KOPT-K1 (cell line): ENCODE measurements around the gene HEPACAM.
A peak's percentile ranks its signal among the peaks of the same experiment; 100 is the strongest.

ENCODE experiments used
- H3K27ac ChIP-seq: fragments of 200-600 bp; sonication (generic); 2 replicates; pipeline ENCODE4 v1.5.1; 2016; ENCODE audit warnings: antibody characterized with exemption, mild to moderate bottlenecking, low read depth, low read length; ENCODE audit not compliant: poor library complexity, severe bottlenecking
- H3K36me3 ChIP-seq: fragments of 200-600 bp; sonication (generic); 2 replicates; pipeline ENCODE4 v1.5.1; 2017; ENCODE audit warnings: antibody characterized with exemption, mild to moderate bottlenecking, low read length, moderate library complexity; ENCODE audit not compliant: insufficient read depth
- H3K9me3 ChIP-seq: fragments of 200-600 bp; sonication (generic); 2 replicates; pipeline ENCODE4 v1.5.1; 2017; ENCODE audit warnings: antibody characterized with exemption, low read length, mild to moderate bottlenecking; ENCODE audit not compliant: insufficient read depth, poor library complexity, severe bottlenecking

HEPACAM gene

DNA sequence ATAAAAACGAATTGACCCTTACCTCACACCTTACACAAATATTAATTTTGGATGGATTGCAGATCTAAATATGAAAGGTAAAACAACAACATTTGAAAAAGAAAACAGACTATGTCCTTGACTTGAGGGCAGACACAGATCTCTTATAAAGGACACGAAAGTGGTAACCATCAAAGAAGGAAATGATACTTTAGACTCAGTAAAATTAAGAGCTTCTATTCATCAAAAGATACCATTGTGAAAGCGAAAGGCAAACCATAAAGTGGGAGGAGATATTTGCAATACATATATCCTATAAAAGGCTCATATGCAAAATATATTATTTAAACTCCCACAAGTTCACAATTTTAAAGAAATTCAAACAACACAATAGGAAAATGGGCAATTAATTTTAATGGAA is 5.0 kb downstream of the HEPACAM start:
- H3K9me3 ChIP-seq = no peaks in the 10 kb centered on the region
- H3K36me3 ChIP-seq = no peaks in the 10 kb centered on the region
- no peak overlapping the region for H3K27ac ChIP-seq

DNA sequence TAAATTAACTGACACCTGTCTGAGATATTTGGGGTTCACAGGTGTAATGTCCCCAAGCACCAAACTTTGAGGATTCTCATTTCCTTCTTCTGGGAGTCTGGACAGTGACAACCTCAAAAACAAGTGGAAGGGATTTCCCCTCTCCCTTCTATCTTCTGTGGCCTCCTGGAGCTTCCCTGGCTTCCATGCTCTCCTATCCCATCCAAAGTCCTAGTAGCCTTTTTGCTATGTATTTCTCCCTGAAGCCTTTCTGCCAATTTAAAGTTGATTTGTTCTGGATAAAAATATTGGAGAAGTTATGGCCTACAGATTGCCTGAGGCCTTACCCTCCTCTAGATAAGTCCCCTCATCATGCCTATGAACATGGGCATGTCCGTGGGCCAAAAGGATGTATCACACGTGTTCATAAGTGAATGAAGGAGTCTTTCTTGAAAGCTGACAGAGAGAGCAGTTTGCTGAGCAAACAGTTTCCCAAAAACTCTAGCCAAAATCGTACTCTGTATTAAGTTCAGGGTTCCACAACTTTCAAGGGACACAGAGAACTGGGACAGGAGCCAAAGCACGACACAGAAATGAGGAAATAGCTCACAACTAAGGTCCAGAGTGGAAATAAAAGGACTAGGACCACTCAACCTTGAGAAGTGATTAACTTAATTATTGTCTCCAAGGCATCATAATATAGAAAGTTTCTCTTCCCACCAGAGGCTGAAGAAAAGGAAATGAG is 6.7 kb downstream of the HEPACAM start:
- no peaks in the 10 kb centered on the region for H3K9me3 ChIP-seq
- H3K27ac ChIP-seq = no peak overlapping the region

DNA sequence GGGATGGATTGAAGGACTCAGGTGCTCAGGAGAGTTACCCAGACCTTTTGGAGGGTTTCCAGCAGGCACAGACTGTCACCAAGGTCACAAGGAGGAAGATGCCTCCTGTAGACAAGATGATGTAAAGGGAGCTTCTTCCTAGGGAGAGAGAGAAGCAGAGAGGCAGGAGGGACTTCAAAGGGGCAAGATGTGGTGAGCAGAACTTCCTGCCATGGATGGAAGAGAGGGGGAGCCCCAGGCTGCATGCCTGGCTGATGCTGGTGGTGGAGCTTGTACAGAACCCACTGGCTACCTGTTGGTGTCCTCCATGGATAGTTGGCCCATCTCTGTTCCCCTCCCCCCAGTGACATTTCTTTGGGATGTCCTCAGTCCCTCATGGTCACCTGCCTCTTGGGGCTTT is 12.6 kb downstream of the HEPACAM start:
- no peaks in the 10 kb centered on the region for H3K36me3 ChIP-seq
- peak overlapping the region; percentile 72 for H3K27ac ChIP-seq
- no peaks in the 10 kb centered on the region for H3K9me3 ChIP-seq

More for the DNA sequence above, 6.7 kb downstream of the HEPACAM start:
- H3K36me3 ChIP-seq = no peaks in the 10 kb centered on the region

DNA sequence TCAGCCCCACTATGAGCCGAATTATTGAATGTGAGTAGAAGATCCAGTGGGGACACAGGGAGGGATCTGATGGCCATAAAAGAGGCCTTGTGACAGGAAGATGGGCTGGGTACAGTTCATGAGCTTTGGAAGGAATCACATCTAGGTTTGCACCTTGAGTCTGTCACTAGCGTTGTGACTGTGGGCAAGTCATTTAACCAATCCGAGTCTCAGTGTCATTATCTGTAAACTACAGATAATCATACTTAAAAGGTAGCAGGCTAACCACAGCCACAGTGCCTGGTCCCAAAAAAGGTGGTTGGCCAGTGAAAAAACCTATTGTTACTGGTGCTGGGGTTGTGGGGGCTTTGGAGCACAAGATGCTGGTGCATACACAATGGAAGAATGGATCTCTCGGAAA is 13.0 kb downstream of the HEPACAM start:
- Histone ChIP-seq H3K9me3 (no peaks in the 10 kb centered on the region), H3K36me3 (no peaks in the 10 kb centered on the region), H3K27ac (peak overlapping the region; percentile 72)

DNA sequence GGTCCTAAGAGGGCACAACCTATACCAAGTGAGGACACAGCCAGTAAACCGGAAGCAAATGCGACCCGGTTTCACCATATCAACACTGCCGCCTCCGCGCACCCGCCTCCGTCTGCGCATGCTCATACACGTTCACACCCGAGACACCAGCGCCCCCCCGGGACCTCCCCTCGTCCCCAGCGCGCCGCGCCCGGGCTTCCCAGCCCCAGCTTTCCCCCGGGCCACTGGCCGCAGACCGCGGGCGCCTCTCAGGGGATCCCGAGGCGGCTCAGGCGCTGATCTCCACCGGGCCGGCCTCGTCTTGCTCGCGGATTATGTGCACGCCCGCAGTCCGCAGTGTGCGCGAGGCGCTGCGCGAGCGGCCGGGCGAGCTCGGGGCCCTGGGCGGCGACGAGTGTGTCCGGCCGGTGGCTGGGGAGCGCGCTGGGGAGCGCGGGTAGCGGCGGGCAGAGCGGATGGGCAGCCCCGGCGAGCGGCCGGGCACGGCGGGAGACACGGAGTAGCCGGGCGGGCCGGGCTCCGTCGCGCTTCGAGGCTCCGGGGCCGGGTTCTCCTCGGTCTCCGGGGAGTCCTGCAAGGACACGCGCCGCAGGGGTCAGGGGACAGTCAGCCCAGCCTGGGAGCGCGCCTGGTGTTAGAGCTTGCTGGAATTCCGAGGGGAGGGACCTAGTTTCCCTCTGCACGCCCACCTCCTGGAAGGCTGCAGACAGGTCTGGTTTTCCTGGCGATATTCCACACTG is 14.8 kb downstream of the HEPACAM start:
- peak overlapping the region; percentile 72 for H3K27ac ChIP-seq
- H3K36me3 ChIP-seq = no peaks in the 10 kb centered on the region
- no peaks in the 10 kb centered on the region for H3K9me3 ChIP-seq

DNA sequence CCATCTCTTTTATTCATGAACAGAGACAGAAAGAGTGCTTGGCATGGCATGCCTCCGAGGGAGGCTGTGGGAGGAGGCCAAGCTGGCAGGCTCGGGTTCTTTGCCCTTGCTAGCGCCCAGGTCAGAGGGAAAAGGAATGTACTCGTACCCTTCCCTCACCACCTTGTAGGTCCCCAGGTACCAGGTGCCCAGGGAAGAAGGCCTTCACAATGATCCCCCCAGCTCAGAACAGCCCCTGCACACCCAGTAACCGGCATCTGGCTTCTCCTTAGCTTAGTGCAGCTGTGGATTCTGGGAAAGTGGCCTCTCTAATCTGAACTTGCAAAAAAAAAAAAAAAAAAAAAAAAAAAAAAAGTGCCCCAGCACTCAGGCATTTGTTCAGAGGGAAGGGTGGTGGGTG is 15.5 kb downstream of the HEPACAM start:
- Histone ChIP-seq H3K36me3 (no peaks in the 10 kb centered on the region), H3K9me3 (no peaks in the 10 kb centered on the region), H3K27ac (no peak overlapping the region)

DNA sequence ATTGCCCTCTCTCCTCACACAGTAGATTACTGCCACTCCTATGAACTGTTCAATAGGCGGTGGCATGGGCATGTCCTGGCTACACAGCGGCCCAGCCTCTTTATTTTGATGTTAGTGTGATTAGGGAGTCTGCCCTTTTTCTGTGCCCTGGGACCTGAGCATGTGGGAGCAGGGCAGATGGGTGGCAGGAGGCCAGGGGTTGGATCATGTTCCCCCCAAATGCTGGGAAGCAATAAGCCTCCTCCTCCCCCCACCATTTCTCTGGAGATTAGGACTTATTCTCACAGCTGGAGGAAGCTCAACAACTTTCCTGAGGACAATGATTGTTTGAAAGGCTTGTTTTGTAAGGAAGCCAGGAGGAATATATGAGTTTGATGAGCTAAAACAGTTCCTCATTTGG is 15.9 kb downstream of the HEPACAM start:
- no peaks in the 10 kb centered on the region for H3K9me3 ChIP-seq
- no peaks in the 10 kb centered on the region for H3K36me3 ChIP-seq
- H3K27ac ChIP-seq = no peak overlapping the region

DNA sequence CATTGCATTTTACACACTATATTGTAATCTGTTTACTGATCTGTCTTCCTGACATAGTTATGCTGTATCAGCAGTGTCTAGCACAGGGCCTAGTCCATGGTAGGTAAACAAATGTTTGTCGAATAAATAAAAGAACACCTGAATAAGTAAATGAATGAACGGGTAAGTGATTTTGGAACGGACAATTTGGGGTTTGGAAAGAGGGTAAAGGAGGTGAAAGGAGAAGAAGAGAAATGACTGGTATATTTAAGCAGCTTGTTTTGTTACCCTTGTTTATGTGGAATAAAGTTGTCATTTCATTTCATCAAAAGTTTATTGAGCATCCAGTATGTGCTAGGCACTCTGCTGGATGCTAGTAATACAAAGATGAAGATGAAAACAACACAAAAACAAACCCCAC is 16.9 kb downstream of the HEPACAM start, which contains the start of gene HEPN1:
Gene HEPN1 (plus strand): TSS at position 301 of the 400 bp plus-strand sequence.
- Histone ChIP-seq H3K36me3 (no peaks in the 10 kb centered on the region), H3K9me3 (no peaks in the 10 kb centered on the region), H3K27ac (no peak within 1 kb of the TSS)

DNA sequence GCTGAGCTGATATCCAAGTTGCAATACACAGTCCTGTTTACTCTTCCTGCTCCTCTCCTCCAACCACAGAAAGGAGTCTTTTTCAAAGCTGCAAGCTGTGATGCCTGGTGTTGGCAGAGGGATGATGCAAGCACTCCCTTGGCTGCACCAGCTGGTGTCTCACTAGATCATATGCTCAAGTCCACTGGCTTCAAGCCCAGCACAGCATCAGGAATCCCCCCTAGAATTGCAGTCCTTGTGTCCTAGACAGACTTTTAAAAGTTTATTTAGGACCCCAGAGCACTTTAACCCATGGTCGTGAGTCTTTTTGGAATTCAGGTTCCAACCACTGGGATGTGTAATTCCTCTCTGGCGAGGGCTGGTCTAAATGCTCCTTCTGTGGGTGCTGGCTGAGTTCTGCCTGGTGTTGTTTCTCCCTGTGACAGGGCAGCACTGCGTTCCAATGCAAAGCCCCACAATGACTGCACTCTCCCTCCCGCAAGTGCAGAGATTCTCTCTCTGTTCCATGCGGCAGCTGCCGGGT is 18.7 kb downstream of the HEPACAM start:
- peaks cover 7% of the 10 kb centered on the region for H3K9me3 ChIP-seq
- H3K27ac ChIP-seq = no peak overlapping the region
- no peaks in the 10 kb centered on the region for H3K36me3 ChIP-seq

DNA sequence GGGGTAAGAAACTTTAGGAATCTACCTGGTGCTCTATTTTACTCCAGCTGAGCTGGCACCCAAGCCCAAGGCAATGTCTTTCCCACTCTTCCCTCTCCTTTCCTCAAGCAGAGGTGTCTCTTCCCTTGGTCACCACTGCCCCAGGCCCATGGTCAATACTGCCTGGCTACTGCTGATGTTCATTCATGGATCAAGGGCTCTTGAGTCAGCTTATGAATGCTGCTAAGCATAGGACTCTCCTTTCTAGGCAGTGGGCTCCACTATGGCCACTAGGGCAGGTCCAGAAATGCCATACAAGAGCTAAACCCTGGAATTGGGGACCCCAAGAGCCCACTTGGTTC is 19.5 kb downstream of the HEPACAM start:
- no peaks in the 10 kb centered on the region for H3K36me3 ChIP-seq
- peaks cover 16% of the 10 kb centered on the region for H3K9me3 ChIP-seq
- no peak overlapping the region for H3K27ac ChIP-seq

DNA sequence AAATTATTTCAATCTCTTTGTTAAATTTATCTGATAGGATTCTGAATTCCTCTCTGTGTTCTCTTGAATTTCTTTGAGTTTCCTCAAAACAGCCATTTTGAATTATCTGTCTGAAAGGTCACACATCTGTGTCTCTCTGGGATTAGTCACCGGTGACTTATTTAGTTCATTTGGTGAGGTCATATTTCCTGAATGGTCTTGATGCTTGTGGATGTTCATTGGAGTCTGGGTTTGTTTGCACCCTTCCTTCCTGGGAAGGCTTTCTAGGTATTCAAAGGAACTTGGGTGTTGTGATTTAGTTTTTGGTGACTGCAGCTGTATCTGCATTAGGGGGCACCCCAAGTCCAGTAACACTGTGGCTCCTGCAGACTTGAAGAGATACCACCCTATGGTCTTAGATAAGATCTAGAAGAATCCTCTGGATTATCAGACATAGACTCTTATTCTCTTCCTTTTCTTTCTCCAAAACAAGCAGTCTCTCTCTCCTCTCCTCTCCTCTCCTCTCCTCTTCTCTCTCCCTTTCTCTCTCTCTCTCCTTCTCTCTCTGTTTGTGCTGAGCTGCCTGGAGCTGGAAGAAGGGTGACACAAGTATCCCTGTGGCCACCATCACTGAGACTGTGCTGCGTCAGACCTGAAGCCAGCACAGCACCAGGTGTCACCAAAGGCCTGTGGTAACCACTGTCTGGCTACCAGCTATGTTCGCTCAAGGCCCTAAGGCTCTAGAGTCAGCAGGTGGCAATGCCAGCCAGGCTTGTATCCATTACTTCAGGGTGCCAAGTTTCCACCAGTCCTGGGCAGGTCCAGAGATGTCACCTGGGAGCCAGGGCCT is 20.1 kb downstream of the HEPACAM start:
- H3K9me3 ChIP-seq = peaks cover 20% of the 10 kb centered on the region
- H3K27ac ChIP-seq = no peak overlapping the region
- H3K36me3 ChIP-seq = no peaks in the 10 kb centered on the region

DNA sequence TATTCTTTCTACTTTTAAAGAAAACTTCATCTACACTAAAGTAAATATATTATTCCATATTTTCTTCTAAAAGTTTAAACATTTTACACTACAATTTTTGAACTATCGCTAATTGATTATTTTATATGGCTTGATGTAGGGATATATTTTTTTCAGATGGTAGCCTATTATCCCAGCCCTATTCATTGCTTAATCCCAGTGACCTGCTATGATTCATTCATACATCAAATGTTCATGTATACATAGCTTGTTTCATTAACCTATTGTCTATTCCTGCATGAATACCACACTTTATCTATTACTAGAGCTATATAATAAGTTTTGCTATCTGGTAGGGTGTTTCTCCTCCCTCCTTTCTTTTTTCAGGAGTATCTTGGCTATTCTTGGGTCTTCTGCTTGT is 33.2 kb downstream of the HEPACAM start:
- Histone ChIP-seq H3K9me3 (no peaks in the 10 kb centered on the region), H3K36me3 (no peaks in the 10 kb centered on the region), H3K27ac (no peak overlapping the region)

DNA sequence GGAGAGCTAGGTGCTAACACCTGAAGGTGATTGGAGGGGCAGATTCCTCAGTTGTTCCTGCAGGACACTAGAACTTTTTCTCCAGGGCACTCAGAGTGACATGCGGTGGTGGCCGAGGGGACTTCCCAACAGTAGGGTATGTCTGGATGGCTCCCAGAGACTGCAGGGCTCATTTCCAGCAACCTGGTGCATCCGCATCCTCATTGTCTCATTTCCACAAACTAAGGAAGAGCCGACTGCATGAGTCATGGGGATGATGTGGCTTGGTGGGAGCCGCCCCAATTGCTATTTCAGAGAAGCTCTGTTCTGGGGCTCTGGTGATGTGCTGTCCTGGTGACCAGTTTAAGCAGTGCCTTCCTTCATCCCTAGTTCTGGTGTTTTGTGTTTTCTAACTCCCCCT is 35.4 kb downstream of the HEPACAM start:
- Histone ChIP-seq H3K36me3 (no peaks in the 10 kb centered on the region), H3K27ac (no peak overlapping the region), H3K9me3 (no peaks in the 10 kb centered on the region)

DNA sequence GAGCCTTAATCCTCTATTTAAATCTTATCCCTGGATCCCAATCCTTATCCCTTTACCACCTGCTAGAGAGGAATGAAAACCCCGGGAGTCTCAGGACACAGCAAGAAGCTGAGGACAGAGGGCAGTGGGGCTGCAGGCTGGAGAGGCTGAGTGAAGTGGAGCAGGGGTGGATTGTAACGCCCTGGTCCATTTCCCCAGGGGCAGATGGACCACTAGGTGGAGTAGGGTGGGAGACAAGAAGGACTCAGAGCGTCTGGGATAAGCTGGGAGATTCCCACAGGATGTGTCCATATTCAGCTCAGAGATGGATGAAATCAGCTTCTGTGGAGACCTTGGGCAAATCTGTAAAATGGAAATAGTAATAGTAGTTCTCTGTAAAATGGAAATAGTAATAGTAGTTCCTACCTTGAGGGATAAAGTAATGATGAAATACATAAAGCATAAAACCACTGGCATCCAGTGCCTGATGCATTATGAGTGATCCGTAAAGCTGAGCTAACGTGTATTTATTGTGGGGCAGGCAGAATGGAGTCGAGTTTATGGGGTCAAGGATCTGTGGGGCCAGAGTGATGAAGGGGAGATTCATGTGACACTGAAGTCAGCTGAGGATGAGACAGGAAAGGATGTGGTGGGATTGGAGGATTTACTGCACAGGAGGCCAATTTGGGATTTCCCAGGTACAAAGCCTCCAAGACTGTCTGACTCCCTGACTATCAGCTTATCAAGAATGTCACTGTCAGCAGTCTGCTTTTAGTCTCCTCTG is 36.3 kb downstream of the HEPACAM start:
- Histone ChIP-seq H3K9me3 (no peaks in the 10 kb centered on the region), H3K27ac (no peak overlapping the region), H3K36me3 (no peaks in the 10 kb centered on the region)
